GM19397 (cell line): ENCODE measurements around the gene ZC3HAV1L.
A peak's percentile ranks its signal among the peaks of the same experiment; 100 is the strongest.
"Not testable (repeated sequence)": the region's sequence is repeated elsewhere in the genome, so short reads cannot be mapped to it uniquely, and the experiment has no call there.

Experiments used
- ATAC-seq: cut with Tn5 transposase; IDR thresholded peaks from one replicate; pipeline ENCODE4 v1.9.1; 2021; ENCODE audit warnings: mild to moderate bottlenecking, moderate library complexity; ENCODE audit not compliant: unreplicated experiment

The ZC3HAV1L gene

GRCh38 chr7:139023076-139023475, 12.8 kb downstream of the ZC3HAV1L start:
- no peak for ATAC-seq

DNA sequence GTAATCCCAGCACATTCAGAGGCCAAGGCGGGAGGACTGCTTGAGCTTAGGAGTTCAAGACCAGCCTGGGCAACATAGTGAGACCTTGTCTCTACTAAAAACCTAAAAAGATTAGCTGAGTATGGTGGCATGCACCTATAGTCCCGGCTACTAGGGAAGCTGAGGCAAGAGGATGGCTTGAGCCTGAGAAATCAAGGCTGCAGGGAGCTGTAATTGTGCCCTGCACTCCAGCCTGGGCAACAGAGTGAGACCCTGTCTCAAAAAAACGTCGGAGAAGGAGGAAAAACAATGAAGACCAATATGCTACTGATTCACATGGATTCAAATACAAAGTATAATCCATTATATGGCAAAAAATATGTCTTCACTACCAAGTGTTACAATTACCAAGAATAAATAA, 13.6 kb downstream of the ZC3HAV1L start:
- ATAC-seq, result no peak

DNA sequence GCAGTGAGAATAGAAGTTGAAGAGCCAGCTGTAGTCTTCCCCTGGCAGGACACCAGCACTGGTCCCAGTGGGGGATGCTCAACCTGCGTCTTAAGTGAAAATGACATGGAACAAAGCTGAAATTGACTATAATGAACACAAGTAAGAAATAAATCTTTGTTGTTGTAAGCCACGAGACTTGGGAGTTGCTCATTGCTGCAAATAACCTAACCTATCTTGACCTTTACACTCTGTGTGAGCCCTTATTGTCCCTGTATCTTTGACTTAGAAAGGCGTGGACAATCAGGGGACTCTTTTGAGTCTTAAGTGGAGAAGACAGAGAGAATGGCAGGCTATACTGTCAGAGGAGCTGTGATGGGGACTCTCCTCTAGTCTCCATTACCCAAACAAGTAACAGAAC, 16.9 kb downstream of the ZC3HAV1L start:
- no peak for ATAC-seq

DNA sequence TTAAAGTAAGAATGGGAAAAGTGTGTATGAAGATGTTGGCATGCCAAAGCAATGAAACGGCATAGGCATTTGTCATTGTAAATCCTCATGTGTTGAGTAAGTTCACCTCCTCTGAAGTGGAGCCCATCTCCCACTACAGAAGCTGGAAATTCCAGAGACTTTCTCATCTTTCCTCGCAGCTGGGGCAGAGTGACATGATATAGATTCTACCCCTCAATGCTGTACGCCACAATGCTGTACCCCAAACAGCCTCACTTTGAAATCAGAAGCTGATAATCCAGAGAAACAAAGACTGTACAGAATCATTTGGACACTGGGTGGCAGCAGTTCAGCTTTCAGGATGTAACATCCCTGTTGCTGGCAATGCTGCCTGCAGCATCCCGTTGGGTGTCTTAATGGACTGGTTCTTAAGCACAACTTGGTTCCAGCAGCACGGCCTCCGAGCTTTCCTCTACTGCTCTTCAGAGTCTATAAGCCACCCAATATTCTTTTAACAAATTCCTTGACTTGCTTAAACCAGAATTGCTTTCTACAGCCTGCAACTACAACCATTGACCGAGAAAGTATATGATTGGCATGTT, 18.8 kb downstream of the ZC3HAV1L start:
- no peak for ATAC-seq

- ATAC-seq, result no peak
These were observed 24.5 kb downstream of the ZC3HAV1L start for GRCh38 chr7:139011373-139011772.

GRCh38 chr7:139004321-139005090, 31.3 kb downstream of the ZC3HAV1L start:
- no peak for ATAC-seq

DNA sequence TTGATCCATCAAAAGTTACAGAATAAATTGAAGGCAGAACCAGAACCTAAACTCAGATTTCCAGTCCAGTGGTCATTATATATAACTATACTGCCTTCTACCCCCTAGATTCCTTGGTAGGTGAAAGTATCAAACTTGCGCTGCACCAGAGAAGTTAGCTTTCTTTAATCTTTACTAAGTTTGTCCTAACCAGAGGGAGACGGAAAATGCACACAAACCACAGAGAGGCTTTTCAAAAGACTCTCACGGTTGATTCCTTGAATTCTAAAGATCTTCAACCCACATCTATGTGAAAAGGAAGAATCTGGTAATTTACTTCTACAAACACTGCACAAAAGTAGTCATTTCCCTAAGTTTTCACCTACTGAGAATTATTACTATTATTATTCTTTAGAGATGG, 36.4 kb downstream of the ZC3HAV1L start:
- ATAC-seq, result no peak

- ATAC-seq, result no peak
These were observed 43.8 kb downstream of the ZC3HAV1L start for GRCh38 chr7:138992052-138992531.

- ATAC-seq, result no peak
These were observed 48.2 kb downstream of the ZC3HAV1L start for GRCh38 chr7:138987686-138988085.

DNA sequence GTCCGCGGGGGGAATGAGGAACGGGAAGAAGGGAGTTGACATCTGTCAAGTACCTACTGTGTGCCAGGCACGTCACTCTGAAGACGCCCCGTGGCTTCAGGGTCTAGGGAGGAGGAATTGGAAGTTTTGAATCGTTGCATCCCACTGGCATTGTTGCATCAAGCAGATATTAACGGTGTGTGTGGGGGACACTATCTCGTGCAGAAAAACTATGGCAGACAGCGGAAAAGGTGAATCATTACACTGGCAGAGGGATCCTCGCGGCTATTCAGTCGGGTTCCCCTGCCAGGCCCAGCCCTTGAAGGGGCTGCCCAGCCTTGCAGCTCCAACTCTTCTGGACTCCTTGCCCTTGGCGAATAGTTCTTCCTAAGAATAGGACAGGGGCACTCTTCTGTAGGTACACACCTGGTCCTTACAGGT, 53.6 kb downstream of the ZC3HAV1L start:
- no peak for ATAC-seq

GRCh38 chr7:138981332-138982203, 54.3 kb downstream of the ZC3HAV1L start, which contains the start of gene KIAA1549:
Gene KIAA1549 (minus strand): TSS chr7:138981389. CDS start chr7:138981269, 120 bp downstream.
- peak; percentile 90 for ATAC-seq

- ATAC-seq, result peak; percentile 58
These were observed 55.1 kb downstream of the ZC3HAV1L start for GRCh38 chr7:138980563-138981291.

GRCh38 chr7:138979988-138980562, 55.8 kb downstream of the ZC3HAV1L start:
- ATAC-seq, result no peak

- no peak for ATAC-seq
These were observed 56.4 kb downstream of the ZC3HAV1L start for GRCh38 chr7:138979226-138979979.

GRCh38 chr7:138978541-138979184, 57.2 kb downstream of the ZC3HAV1L start:
- ATAC-seq, result no peak

DNA sequence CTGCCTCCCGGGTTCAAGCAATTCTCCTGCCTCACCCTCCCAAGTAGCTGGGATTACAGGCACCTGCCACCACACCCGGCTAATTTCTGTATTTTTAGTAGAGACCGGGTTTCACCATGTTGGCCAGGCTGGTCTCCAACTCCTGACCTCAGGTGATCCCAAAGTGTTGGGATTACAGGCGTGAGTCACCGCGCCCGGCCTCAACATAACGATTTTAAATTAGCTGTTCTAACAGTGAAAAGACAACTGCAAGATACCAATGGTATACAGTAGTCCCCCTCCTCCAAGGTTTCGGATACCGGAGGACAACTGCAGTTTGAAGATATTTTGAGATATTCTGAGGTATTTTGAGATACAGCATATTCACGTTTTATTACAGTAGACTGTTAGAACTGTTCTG, 59.7 kb downstream of the ZC3HAV1L start:
- ATAC-seq, result not testable (repeated sequence)
